Lower leg skin (tissue), 4 donors: ENCODE data around the gene NRG3. TPM values are rescaled to one million over a fixed set of nuclear protein-coding genes. Genes with fewer than 3 reads are reported as not detected.

Experiments used
- DNase-seq, 2 donors: peaks; one replicate each; pipeline ENCODE4 v3.0.0-alpha.2; 2019; ENCODE audit warnings: low spot score in 2 of 2
- H3K4me3 ChIP-seq: fragments of 200-600 bp; sonication (generic); 2 replicates; pipeline ENCODE4 v1.5.1; 2017; ENCODE audit warnings: mild to moderate bottlenecking, low read depth; ENCODE audit not compliant: poor library complexity, severe bottlenecking
- POLR2A ChIP-seq, 2 donors: fragments of 450-650 bp; IDR thresholded peaks; one replicate each; pipeline ENCODE4 v1.6.1; 2016 to 2017; ENCODE audit warnings: antibody characterized with exemption in 2 of 2, mild to moderate bottlenecking in 1 of 2, moderate library complexity in 1 of 2
- WGBS, 2 donors: methylation state at CpG; one replicate each; pipeline ENCODE4 v1.1.5; 2018; 5-methylcytosine and 5-hydroxymethylcytosine counted together
- intact Hi-C: fragments of 100-400 bp; cut with DNase I; formaldehyde crosslinking; loops from one replicate; pipeline ENCODE4 v1.15.0; 2023; ENCODE audit warnings: low total_unique reads
- total RNA-seq, 4 donors: library from RNA; depleted of rRNA; stranded (reverse); fragments of >200 nt; gene quantifications; one replicate each; pipeline ENCODE4 v1.1.0, GENCODE V29; 2016
- TF ChIP-seq, protein P1 (sequence below), 3 donors: fragments of 450-650 bp; IDR thresholded peaks; one replicate each; pipeline ENCODE4 v1.5.1; 2016; ENCODE audit warnings: antibody characterized with exemption in 3 of 3, mild to moderate bottlenecking in 3 of 3, moderate library complexity in 2 of 3

Gene NRG3
- total RNA-seq, 4 donors from 2014 or later: 0.15 to 2.5 (median 0.50) TPM

DNA sequence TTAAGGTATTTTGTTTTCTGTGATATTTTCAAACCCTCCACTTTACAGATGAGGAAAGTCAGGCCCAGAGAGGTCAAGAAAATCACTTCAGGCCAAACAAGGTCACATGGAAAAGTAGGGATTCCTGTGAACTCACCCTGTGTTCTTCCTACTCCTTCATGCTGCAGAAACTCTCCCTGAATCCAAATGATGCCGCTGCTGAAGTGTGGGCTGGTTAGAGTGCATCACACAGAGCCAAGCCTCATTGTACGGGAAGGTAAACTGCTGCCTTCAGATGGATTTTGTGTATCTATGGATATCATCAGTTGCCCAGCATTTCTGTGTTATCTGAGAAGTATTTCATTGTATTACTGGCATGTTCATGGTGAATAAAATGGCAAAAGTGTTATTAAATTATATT lies 75.4 kb downstream of the NRG3 start:
- TF ChIP-seq, protein P1, sequence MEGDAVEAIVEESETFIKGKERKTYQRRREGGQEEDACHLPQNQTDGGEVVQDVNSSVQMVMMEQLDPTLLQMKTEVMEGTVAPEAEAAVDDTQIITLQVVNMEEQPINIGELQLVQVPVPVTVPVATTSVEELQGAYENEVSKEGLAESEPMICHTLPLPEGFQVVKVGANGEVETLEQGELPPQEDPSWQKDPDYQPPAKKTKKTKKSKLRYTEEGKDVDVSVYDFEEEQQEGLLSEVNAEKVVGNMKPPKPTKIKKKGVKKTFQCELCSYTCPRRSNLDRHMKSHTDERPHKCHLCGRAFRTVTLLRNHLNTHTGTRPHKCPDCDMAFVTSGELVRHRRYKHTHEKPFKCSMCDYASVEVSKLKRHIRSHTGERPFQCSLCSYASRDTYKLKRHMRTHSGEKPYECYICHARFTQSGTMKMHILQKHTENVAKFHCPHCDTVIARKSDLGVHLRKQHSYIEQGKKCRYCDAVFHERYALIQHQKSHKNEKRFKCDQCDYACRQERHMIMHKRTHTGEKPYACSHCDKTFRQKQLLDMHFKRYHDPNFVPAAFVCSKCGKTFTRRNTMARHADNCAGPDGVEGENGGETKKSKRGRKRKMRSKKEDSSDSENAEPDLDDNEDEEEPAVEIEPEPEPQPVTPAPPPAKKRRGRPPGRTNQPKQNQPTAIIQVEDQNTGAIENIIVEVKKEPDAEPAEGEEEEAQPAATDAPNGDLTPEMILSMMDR (IDR thresholded peaks at IDR 0.05): no peak
- TF ChIP-seq POLR2A (IDR thresholded peaks at IDR 0.05): no peak
- intact Hi-C loops: no loop called here
- WGBS, 2 donors: 84 to 86% methylated on average over 2 of the region's 2 CpGs
- no peak overlapping the region for H3K4me3 ChIP-seq
- DNase-seq: no peak

DNA sequence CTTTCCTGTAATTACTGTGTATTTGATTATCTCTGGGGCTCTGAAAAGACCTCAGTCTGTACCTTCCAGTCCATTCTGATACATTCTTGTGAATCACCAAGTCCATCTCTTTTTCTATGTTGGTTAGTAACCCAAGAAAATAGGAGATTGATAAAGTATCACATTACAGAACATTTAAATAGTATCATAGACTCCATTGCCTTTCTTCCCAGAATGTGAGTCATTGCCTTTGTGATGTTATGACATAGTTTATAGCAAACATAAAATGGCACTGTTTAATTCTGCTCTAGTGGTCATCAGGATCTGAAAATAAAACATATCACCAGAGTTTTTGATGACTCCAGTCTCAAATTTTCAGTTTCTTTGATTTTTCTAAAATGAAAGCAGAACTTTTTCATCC lies 78.4 kb downstream of the NRG3 start:
- TF ChIP-seq, protein P1 (IDR thresholded peaks at IDR 0.05): no peak
- no peak for TF ChIP-seq POLR2A (IDR thresholded peaks at IDR 0.05)
- no peak for DNase-seq
- no peak overlapping the region for H3K4me3 ChIP-seq
- intact Hi-C loops: no loop called here

DNA sequence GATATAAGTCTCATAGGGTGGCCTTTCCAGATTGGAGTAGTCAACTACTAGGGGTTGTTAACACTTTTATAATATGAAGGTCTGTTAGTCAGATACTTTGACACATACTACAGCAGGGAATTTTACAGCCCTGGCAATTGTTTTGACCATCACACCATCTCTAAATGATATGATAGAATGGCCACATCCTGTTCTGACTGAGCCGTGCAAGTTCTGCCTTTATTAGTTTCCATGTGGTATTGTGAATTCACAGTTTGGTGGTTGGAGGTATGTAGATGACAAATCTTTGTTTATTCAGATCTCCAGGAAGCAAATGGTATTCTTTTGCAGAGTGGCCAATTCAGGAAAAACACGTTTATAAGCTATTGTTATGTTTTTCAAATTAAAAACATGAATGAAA lies 83.0 kb downstream of the NRG3 start:
- intact Hi-C loops: no loop called here
- H3K4me3 ChIP-seq: no peak overlapping the region
- no peak for DNase-seq
- no peak for TF ChIP-seq POLR2A (IDR thresholded peaks at IDR 0.05)
- TF ChIP-seq, protein P1 (IDR thresholded peaks at IDR 0.05): no peak
- WGBS, 2 donors: 40 to 43% methylated on average over 2 of the region's 2 CpGs

DNA sequence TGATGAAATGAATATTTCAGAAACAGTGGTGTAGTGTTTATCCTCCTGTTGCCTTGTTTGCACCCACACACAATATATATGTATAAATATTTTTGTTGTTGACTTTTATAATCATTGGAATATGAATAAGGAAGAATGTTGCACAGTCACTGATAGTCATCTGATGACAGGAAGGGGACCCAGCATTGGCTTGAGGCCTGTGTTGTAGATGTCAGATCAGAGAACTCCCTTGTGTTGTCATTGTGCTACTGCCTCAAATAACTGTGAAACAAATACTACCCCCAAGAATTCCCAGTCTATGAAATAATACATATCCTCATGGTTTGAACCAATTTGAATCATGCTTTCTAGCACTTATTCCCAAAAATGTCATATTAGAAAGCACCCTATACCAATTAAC lies 84.0 kb downstream of the NRG3 start:
- no peak for DNase-seq
- intact Hi-C loops: no loop called here
- no peak for TF ChIP-seq POLR2A (IDR thresholded peaks at IDR 0.05)
- TF ChIP-seq, protein P1 (IDR thresholded peaks at IDR 0.05): no peak
- no peak overlapping the region for H3K4me3 ChIP-seq

DNA sequence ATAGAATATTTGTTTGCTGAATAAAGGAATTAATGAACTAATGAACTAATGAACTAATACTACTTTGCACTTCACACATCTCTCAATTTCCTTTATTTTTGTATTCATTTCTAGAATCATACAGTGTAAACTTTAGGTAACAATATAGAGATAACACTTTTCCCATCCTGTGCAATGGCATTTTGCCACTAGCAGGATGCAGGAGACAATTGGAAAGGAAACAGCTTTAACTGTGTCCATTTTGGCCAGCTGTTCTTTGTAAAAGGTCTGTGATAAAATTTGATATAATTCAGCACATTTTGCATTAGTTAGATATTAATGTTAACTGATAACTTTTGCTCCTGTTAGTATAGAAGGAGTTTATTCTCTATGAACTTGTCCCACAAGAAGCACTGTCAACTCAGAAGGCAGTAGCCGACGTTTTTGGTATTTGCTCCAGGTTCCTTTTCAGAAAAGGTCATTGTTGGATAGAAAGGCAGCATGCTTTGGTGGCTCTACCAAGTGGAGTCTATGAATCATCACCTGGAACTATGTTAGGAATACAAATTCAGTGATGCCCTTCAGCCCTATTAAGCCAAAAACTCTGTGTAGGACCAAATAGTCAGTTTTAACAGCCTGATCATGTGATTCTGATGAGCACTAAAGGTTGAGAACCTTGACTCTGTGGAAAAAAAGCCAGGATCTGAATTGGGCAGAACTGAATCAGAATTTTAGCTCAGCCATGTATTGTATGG lies 86.6 kb downstream of the NRG3 start:
- intact Hi-C loops: no loop called here
- WGBS, 2 donors: 60 to 82% methylated on average over 2 of the region's 2 CpGs
- no peak for DNase-seq
- H3K4me3 ChIP-seq: no peak overlapping the region
- TF ChIP-seq POLR2A (IDR thresholded peaks at IDR 0.05): no peak
- TF ChIP-seq, protein P1 (IDR thresholded peaks at IDR 0.05): no peak

DNA sequence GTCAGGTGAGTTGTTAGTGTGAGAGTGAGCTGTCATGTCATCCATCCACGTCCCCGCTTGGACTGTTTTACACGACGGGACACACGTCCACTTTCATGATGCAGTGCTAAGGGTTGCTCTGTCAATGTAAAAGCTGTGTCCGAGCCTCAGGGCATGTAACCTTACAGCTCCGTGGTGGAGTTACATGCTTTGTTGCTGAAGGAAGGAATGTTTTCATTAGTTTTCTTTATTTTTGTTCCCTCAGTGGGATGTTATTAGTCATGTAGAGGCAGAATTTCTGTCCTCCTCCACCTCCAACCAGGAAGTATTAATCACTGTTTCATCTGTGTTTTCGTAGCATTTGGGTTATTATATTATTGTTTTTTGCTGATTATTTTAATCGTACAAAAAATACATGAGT lies 88.6 kb downstream of the NRG3 start:
- DNase-seq: no peak
- TF ChIP-seq POLR2A (IDR thresholded peaks at IDR 0.05): no peak
- TF ChIP-seq, protein P1 (IDR thresholded peaks at IDR 0.05): no peak
- WGBS, 2 donors: 77 to 80% methylated on average over 9 of the region's 9 CpGs
- intact Hi-C loops: no loop called here
- H3K4me3 ChIP-seq: no peak overlapping the region
